Esophagus (tissue), 2 donors: Measurements from ENCODE around the gene TMEM52B. TPM values are rescaled to one million over a fixed set of nuclear protein-coding genes. Genes with fewer than 3 reads are reported as not detected.

Source experiments
- H3K27ac ChIP-seq, 2 donors: one replicate each; pipeline ENCODE4 v1.5.1; 2013; ENCODE audit warnings: low read depth in 2 of 2, mild to moderate bottlenecking in 2 of 2, inconsistent platforms in 1 of 2, low read length in 1 of 2, moderate library complexity in 1 of 2
- H3K27me3 ChIP-seq, 2 donors: one replicate each; pipeline ENCODE4 v1.6.1; 2013; ENCODE audit warnings: low read length in 2 of 2, control low read depth in 1 of 2, mild to moderate bottlenecking in 1 of 2; ENCODE audit not compliant: insufficient read depth in 2 of 2, control insufficient read depth in 1 of 2
- H3K36me3 ChIP-seq, 2 donors: one replicate each; pipeline ENCODE4 v1.6.1; 2013; ENCODE audit warnings: low read length in 1 of 2; ENCODE audit not compliant: control insufficient read depth in 2 of 2, insufficient read depth in 2 of 2
- H3K4me1 ChIP-seq, 2 donors: one replicate each; pipeline ENCODE4 v1.6.1; 2013; ENCODE audit warnings: low read length in 1 of 2; ENCODE audit not compliant: control insufficient read depth in 2 of 2, insufficient read depth in 2 of 2
- H3K4me3 ChIP-seq, 2 donors: one replicate each; pipeline ENCODE4 v1.5.1; 2013; ENCODE audit warnings: low read length in 2 of 2, mild to moderate bottlenecking in 2 of 2, low read depth in 1 of 2, moderate library complexity in 1 of 2
- H3K9me3 ChIP-seq, 2 donors: one replicate each; pipeline ENCODE4 v1.6.1; 2013; ENCODE audit warnings: mild to moderate bottlenecking in 2 of 2, low read depth in 1 of 2, low read length in 1 of 2, moderate library complexity in 1 of 2; ENCODE audit not compliant: control insufficient read depth in 2 of 2, insufficient read depth in 1 of 2
- WGBS, 2 donors: extraction: QIAGEN DNeasy Blood & Tissue Kit; methylation state at CpG; one replicate each; pipeline ENCODE4 v1.1.7; 2013; 5-methylcytosine and 5-hydroxymethylcytosine counted together
- polyA plus RNA-seq, 2 donors: library from polyadenylated mRNA; stranded (reverse); fragments of 200-250 nt; gene quantifications; one replicate each; pipeline ENCODE4 v1.2.3, GENCODE V29; 2013
- donor health status: healthy with polysubstance abuse.
- donor health status: Bipolar disorder and iron deficiency.

The TMEM52B gene
- polyA plus RNA-seq, 2 donors = 0.04 TPM

GRCh38 chr12:10167599-10167998 is 11.2 kb upstream of the TMEM52B start:
- Histone ChIP-seq H3K4me1 (no peaks in the 10 kb centered on the region), H3K4me3 (no peak overlapping the region), H3K27me3 (no peaks in the 10 kb centered on the region), H3K9me3 (no peaks in the 10 kb centered on the region), H3K36me3 (no peaks in the 10 kb centered on the region), H3K27ac (no peak overlapping the region)
- 46 to 48% methylated on average over 5 of the region's 5 CpGs for WGBS, 2 donors

- no peaks in the 10 kb centered on the region for H3K36me3 ChIP-seq
- no peaks in the 10 kb centered on the region for H3K4me1 ChIP-seq
- H3K4me3 ChIP-seq = no peak overlapping the region
- H3K27ac ChIP-seq = no peak overlapping the region
- H3K27me3 ChIP-seq = no peaks in the 10 kb centered on the region
- whole genome bisulfite sequencing, 2 donors = 65 to 70% methylated on average over 3 of the region's 3 CpGs
- H3K9me3 ChIP-seq = no peaks in the 10 kb centered on the region
Observed at GRCh38 chr12:10169104-10169503, 9.7 kb upstream of the TMEM52B start.

- Histone ChIP-seq H3K27ac (no peak overlapping the region), H3K27me3 (no peaks in the 10 kb centered on the region)
- 89% methylated on average over 5 of the region's 5 CpGs for WGBS, 2 donors
Observed at GRCh38 chr12:10170216-10170615, 8.6 kb upstream of the TMEM52B start.

GRCh38 chr12:10171973-10172728 is 6.7 kb upstream of the TMEM52B start, which contains the start of gene OLR1:
TSS of gene OLR1 (minus strand) at chr12:10172132. CDS start at chr12:10172077, 55 bp downstream.
- WGBS, 2 donors = 74 to 80% methylated on average over 7 of the region's 7 CpGs
- Histone ChIP-seq H3K27me3 (no peaks in the 10 kb centered on the region), H3K4me1 (no peaks in the 10 kb centered on the region), H3K4me3 (no peak within 1 kb of the TSS), H3K27ac (no peak within 1 kb of the TSS), H3K9me3 (no peaks in the 10 kb centered on the region), H3K36me3 (no peaks in the 10 kb centered on the region)

More at GRCh38 chr12:10170216-10170615, 8.6 kb upstream of the TMEM52B start:
- no peaks in the 10 kb centered on the region for H3K36me3 ChIP-seq
- H3K4me1 ChIP-seq = no peaks in the 10 kb centered on the region
- no peaks in the 10 kb centered on the region for H3K9me3 ChIP-seq
- H3K4me3 ChIP-seq = no peak overlapping the region

GRCh38 chr12:10174986-10175614 is 3.7 kb upstream of the TMEM52B start:
- Histone ChIP-seq H3K27me3 (no peaks in the 10 kb centered on the region), H3K9me3 (no peaks in the 10 kb centered on the region), H3K36me3 (no peaks in the 10 kb centered on the region), H3K4me3 (no peak overlapping the region), H3K27ac (peak overlapping the region; percentile 42 to 45), H3K4me1 (no peaks in the 10 kb centered on the region)
- 64 to 68% methylated on average over 2 of the region's 2 CpGs for WGBS, 2 donors

- Histone ChIP-seq H3K9me3 (no peaks in the 10 kb centered on the region), H3K27me3 (no peaks in the 10 kb centered on the region), H3K4me3 (no peak overlapping the region), H3K36me3 (no peaks in the 10 kb centered on the region), H3K4me1 (no peaks in the 10 kb centered on the region), H3K27ac (peak overlapping the region; percentile 42 to 45)
- WGBS, 2 donors = 49 to 63% methylated on average over 5 of the region's 5 CpGs
Observed at GRCh38 chr12:10175846-10176636, 2.8 kb upstream of the TMEM52B start.

- no peaks in the 10 kb centered on the region for H3K4me1 ChIP-seq
- no peaks in the 10 kb centered on the region for H3K27me3 ChIP-seq
- no peak overlapping the region for H3K27ac ChIP-seq
- H3K36me3 ChIP-seq = no peaks in the 10 kb centered on the region
- 73 to 80% methylated on average over 5 of the region's 5 CpGs for WGBS, 2 donors
- H3K9me3 ChIP-seq = no peaks in the 10 kb centered on the region
- H3K4me3 ChIP-seq = no peak overlapping the region
Observed at GRCh38 chr12:10179776-10180181, 947 bp downstream of the TMEM52B start.

- Histone ChIP-seq H3K4me3 (no peak overlapping the region), H3K27ac (no peak overlapping the region), H3K27me3 (no peaks in the 10 kb centered on the region), H3K36me3 (no peaks in the 10 kb centered on the region), H3K4me1 (no peaks in the 10 kb centered on the region), H3K9me3 (no peaks in the 10 kb centered on the region)
- 30 to 38% methylated on average over 5 of the region's 5 CpGs for WGBS, 2 donors
Observed at GRCh38 chr12:10182354-10183049, 3.7 kb downstream of the TMEM52B start.

GRCh38 chr12:10184261-10184843 is 5.5 kb downstream of the TMEM52B start:
- no peaks in the 10 kb centered on the region for H3K36me3 ChIP-seq
- H3K27me3 ChIP-seq = no peaks in the 10 kb centered on the region
- H3K27ac ChIP-seq = peak overlapping the region in 1 of 2 donors; percentile 39
- no peaks in the 10 kb centered on the region for H3K9me3 ChIP-seq
- 60 to 65% methylated on average over 7 of the region's 7 CpGs for WGBS, 2 donors
- no peaks in the 10 kb centered on the region for H3K4me1 ChIP-seq
- H3K4me3 ChIP-seq = no peak overlapping the region
